Superior temporal gyrus (tissue), 1 donor: ENCODE data around the gene PELO.
"Not testable (repeated sequence)": the region's sequence is repeated elsewhere in the genome, so short reads cannot be mapped to it uniquely, and the experiment has no call there.

Experiments used
- DNase-seq: peaks from one replicate; pipeline ENCODE4 v3.0.0-alpha.2; 2016; ENCODE audit errors: extremely low spot score

The PELO gene

GRCh38 chr5:52787600-52788504, at the start of gene PELO, which contains the start of gene ITGA1:
Gene PELO (plus strand): TSS chr5:52787916. CDS start chr5:52800395, 12,479 bp downstream.
Gene ITGA1 (plus strand): TSS chr5:52787916. CDS start chr5:52788354, 438 bp downstream.
- DNase-seq: no peak

- no peak for DNase-seq
Measured at GRCh38 chr5:52738095-52738506, 49.6 kb upstream of the PELO start.

GRCh38 chr5:52740007-52740406, 47.7 kb upstream of the PELO start:
- no peak for DNase-seq

- no peak for DNase-seq
Measured at GRCh38 chr5:52743012-52743411, 44.7 kb upstream of the PELO start.

GRCh38 chr5:52743529-52743928, 44.2 kb upstream of the PELO start:
- DNase-seq: no peak

GRCh38 chr5:52743970-52744369, 43.7 kb upstream of the PELO start:
- no peak for DNase-seq

GRCh38 chr5:52744867-52745458, 42.8 kb upstream of the PELO start:
- DNase-seq: not testable (repeated sequence)

- no peak for DNase-seq
Measured at GRCh38 chr5:52746539-52746938, 41.2 kb upstream of the PELO start.

GRCh38 chr5:52748590-52748989, 39.1 kb upstream of the PELO start:
- DNase-seq: no peak

GRCh38 chr5:52749666-52750065, 38.0 kb upstream of the PELO start:
- no peak for DNase-seq

- no peak for DNase-seq
Measured at GRCh38 chr5:52751137-52751536, 36.6 kb upstream of the PELO start.

GRCh38 chr5:52754051-52754450, 33.7 kb upstream of the PELO start:
- no peak for DNase-seq

GRCh38 chr5:52757527-52757926, 30.2 kb upstream of the PELO start:
- DNase-seq: no peak

- no peak for DNase-seq
Measured at GRCh38 chr5:52758014-52758413, 29.7 kb upstream of the PELO start.

GRCh38 chr5:52759331-52759730, 28.4 kb upstream of the PELO start:
- no peak for DNase-seq

GRCh38 chr5:52760695-52761366, 26.9 kb upstream of the PELO start:
- no peak for DNase-seq

GRCh38 chr5:52767217-52767743, 20.4 kb upstream of the PELO start:
- DNase-seq: no peak

- DNase-seq: no peak
Measured at GRCh38 chr5:52767766-52768480, 19.8 kb upstream of the PELO start.

- no peak for DNase-seq
Measured at GRCh38 chr5:52769061-52769460, 18.7 kb upstream of the PELO start.

GRCh38 chr5:52770287-52770939, 17.3 kb upstream of the PELO start:
- no peak for DNase-seq
